ENCODE results near the gene CRIP2. TPM values are rescaled to one million over a fixed set of nuclear protein-coding genes. Genes with fewer than 3 reads are reported as not detected.

Gene CRIP2
- total and polyA plus RNA-seq, 2 donors (not counting 1 experiment from before 2014, with no cell fraction given) = 6.0 to 81.6 TPM

GRCh38 chr14:105495101-105495989 lies 20.7 kb downstream of the CRIP2 start:
- Histone ChIP-seq H3K9me3 (ENCODE audit: control extremely low read depth in 1 of 3, control insufficient read depth in 2 of 3, insufficient read depth in 1 of 3, low read length in 2 of 3) (no peaks in the 10 kb centered on the region), H4K20me1 (ENCODE audit: control insufficient read depth, insufficient read depth, low read length, poor library complexity, severe bottlenecking) (peaks cover 8% of the 10 kb centered on the region), H3K9ac (ENCODE audit: low read length) (no peak overlapping the region), H3K27me3 (replicated peaks in 1 of 4; ENCODE audit: control extremely low read depth in 1 of 4, control insufficient read depth in 3 of 4, insufficient read depth in 4 of 4, low read length in 3 of 4) (no peaks in the 10 kb centered on the region), H3K4me3 (ENCODE audit: control extremely low read depth in 1 of 5, extremely low read depth in 1 of 5, insufficient read depth in 1 of 5, low read depth in 2 of 5, low read length in 4 of 5) (no peak overlapping the region), H2AFZ (ENCODE audit: insufficient read depth, low read depth, low read length, poor library complexity, severe bottlenecking) (no peak overlapping the region), H3K36me3 (replicated peaks in 1 of 2; ENCODE audit: control extremely low read depth in 1 of 2, control insufficient read depth in 1 of 2, extremely low read depth in 1 of 2, insufficient read depth in 2 of 2, low read length in 1 of 2) (peaks cover 0 to 3% of the 10 kb centered on the region in 2 experiments), H3K4me1 (ENCODE audit: control insufficient read depth in 2 of 2, insufficient read depth in 2 of 2, low read length in 2 of 2) (peaks cover 5 to 13% of the 10 kb centered on the region in 2 donors), H3K4me2 (replicated peaks; ENCODE audit: low read depth, low read length, poor library complexity, severe bottlenecking) (no peak overlapping the region), H3K27ac (ENCODE audit: low read length in 2 of 2) (no peak overlapping the region), H3K79me2 (ENCODE audit: control insufficient read depth, insufficient read depth, low read length) (peaks cover 2% of the 10 kb centered on the region)
- CTCF ChIA-PET = no interaction called here
- TF ChIP-seq EZH2 (IDR thresholded peaks at IDR 0.05; ENCODE audit: borderline replicate concordance, insufficient read depth, low read depth, low read length, poor library complexity, severe bottlenecking) = no peak
- TF ChIP-seq CTCF (IDR thresholded peaks at IDR 0.05) = no peak
- Mint-ChIP-seq H3K4me1 (peaks cover 7% of the 10 kb centered on the region), H3K27me3 (no peaks in the 10 kb centered on the region), H3K4me3 (no peak overlapping the region), H3K9me3 (ENCODE audit: insufficient read depth) (no peaks in the 10 kb centered on the region), H3K27ac (no peak overlapping the region)
- 97% methylated on average over 18 of the region's 18 CpGs for WGBS (ENCODE audit: insufficient coverage)
- DNase-seq (peak; percentile 32), ATAC-seq (ENCODE audit: low read depth) (no peak)
- POLR2A ChIA-PET = no interaction called here
- intact Hi-C loops (cut with micrococcal nuclease) = no loop called here

Data from B cell (primary cell).